WERI-Rb-1 (cell line): ENCODE measurements around the gene RFX4.

ENCODE experiments used
- DNase-seq: peaks from one replicate; pipeline ENCODE4 v3.0.0-alpha.2; 2020
- H3K27ac ChIP-seq: fragments of 250-450 bp; sonication (Bioruptor Pico); 2 replicates; pipeline ENCODE4 v1.5.1; 2020; ENCODE audit warnings: mild to moderate bottlenecking, moderate library complexity
- H3K27me3 ChIP-seq: fragments of 250-450 bp; sonication (Bioruptor Pico); 2 replicates; pipeline ENCODE4 v1.5.1; 2021; ENCODE audit warnings: mild to moderate bottlenecking, low read depth, moderate library complexity; ENCODE audit not compliant: insufficient read depth, severe bottlenecking
- H3K36me3 ChIP-seq: fragments of 250-450 bp; sonication (Bioruptor Pico); 2 replicates; pipeline ENCODE4 v1.5.1; 2020; ENCODE audit warnings: mild to moderate bottlenecking, moderate library complexity
- H3K4me3 ChIP-seq: 2 replicates; pipeline ENCODE4 v1.5.1; 2011; ENCODE audit warnings: low read depth, mild to moderate bottlenecking, control low read depth, low read length
- H3K9me3 ChIP-seq: fragments of 250-450 bp; sonication (Bioruptor Pico); 2 replicates; pipeline ENCODE4 v1.5.1; 2021; ENCODE audit warnings: mild to moderate bottlenecking, moderate library complexity; ENCODE audit not compliant: severe bottlenecking
- TF ChIP-seq, protein P1 (sequence below): IDR thresholded peaks from 2 replicates; pipeline ENCODE4 v1.5.1; 2011; ENCODE audit warnings: low read depth, mild to moderate bottlenecking, control low read depth, inconsistent platforms, low read length

RFX4 gene

DNA sequence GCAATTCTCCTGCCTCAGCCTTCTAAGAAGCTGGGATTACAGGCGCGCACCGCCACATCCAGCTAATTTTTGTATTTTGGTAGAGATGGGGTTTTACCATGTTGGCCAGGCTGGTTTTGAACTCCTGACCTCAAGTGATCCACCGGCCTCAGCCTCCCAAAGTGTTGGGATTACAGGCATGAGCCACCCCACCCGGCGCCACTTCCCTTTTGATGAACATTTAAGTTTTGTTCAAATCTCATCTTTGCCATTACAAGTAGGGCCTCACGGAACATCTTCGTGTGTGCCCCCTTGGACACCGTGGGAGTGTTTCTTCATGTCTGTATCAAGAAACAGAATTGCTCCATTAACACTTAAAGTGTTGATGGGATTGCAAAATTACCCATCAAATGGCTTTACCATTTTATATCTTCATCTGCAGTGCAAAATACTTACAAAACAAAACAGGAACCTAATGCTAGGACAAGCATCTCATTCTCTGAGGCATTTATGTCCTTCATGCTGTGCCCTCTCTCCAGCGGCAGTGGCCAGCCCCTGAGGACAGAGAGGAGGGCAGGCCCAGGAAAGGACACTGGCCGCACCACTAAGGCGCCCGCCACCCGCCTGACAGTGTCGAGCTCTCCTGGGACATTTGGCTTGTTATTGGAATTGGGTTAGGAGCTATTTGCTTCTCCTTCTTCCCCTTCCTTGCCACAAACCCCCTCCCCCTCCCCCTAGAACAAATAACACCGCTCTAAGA, 61.7 kb downstream of the RFX4 start:
- TF ChIP-seq, protein P1, sequence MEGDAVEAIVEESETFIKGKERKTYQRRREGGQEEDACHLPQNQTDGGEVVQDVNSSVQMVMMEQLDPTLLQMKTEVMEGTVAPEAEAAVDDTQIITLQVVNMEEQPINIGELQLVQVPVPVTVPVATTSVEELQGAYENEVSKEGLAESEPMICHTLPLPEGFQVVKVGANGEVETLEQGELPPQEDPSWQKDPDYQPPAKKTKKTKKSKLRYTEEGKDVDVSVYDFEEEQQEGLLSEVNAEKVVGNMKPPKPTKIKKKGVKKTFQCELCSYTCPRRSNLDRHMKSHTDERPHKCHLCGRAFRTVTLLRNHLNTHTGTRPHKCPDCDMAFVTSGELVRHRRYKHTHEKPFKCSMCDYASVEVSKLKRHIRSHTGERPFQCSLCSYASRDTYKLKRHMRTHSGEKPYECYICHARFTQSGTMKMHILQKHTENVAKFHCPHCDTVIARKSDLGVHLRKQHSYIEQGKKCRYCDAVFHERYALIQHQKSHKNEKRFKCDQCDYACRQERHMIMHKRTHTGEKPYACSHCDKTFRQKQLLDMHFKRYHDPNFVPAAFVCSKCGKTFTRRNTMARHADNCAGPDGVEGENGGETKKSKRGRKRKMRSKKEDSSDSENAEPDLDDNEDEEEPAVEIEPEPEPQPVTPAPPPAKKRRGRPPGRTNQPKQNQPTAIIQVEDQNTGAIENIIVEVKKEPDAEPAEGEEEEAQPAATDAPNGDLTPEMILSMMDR, result no peak
- Histone ChIP-seq H3K27ac (no peak overlapping the region), H3K9me3 (no peaks in the 10 kb centered on the region), H3K4me3 (no peak overlapping the region), H3K27me3 (peaks cover 42% of the 10 kb centered on the region), H3K36me3 (no peaks in the 10 kb centered on the region)
- no peak for DNase-seq

DNA sequence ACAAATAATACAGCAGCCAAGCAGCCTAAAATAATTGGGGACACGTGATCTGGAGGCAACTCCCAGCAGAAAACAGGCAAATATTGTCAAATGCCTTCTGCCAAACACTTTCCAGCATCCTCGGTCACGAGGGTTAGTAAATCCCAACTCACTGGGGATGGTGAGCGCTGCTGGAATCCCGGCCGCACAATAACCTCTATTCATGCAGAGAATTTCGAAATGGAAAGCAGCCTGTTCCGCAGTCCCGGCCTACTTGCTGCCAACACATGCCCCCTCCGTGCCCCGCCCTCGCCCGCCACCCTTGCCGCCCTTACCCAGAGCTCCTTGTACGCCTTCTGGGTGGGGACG, 62.2 kb downstream of the RFX4 start:
- Histone ChIP-seq H3K4me3 (no peak overlapping the region), H3K27me3 (peaks cover 38% of the 10 kb centered on the region), H3K36me3 (no peaks in the 10 kb centered on the region), H3K27ac (no peak overlapping the region), H3K9me3 (no peaks in the 10 kb centered on the region)
- no peak for DNase-seq
- TF ChIP-seq, protein P1, result no peak

DNA sequence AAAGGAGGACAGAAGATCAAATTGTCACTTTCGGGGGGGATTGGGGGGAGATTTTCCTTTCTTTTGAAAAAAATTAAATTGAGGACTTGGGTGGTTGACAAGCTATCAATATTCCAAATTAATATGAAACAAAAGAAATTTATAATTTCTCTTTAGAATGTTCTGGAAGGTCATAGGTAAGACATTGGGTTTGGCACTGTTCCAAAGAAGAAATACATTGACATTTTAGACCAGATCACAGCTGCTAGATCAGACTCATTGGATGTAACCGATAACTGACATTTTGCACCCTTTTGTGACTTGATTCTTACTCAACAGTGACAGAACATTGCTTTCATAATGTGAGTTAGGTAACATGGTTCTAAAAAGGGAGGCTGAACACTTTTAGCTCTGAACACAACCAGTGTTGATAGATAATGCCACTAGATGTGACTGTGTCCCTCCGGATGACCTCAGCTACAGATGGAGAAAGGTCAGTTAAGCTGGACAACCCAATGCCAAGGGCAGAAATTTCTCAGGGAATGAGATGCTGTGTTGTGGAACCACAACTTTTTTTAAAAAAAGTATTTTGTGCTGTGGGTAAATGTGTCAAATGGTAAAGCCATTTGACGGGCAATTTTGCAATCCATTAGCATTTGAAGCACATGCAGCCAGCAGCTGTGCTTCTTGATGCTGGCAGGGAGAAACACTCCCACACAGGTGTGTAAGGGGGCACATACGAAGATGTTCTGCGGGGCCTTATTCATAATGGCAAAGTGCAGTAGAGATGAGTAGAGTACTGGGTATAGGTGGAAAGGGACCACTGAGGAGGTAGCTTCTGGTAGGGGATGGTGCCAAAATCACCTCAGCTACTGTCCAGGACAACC, 62.9 kb downstream of the RFX4 start:
- TF ChIP-seq, protein P1, result no peak
- no peak for DNase-seq
- Histone ChIP-seq H3K4me3 (no peak overlapping the region), H3K27ac (no peak overlapping the region), H3K27me3 (peaks cover 40% of the 10 kb centered on the region), H3K9me3 (no peaks in the 10 kb centered on the region), H3K36me3 (no peaks in the 10 kb centered on the region)

DNA sequence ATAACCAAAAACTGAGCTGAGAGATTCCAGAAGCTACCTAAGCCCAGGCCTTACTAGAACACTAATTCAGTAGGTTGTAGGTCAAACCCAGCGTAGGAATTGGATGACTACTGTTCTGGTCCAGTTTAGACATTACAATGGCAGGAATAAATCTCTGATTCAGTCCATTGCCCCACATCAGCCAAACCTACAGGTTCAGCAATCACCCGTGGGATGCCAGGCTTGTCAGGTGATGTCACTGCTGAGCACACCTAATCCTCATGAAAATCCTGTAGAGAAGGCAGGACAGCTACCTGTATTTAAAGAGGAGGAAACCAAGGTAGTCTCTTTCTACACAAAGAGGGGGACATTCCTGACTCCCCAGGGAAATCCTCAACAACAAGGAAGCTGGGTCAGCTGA, 63.7 kb downstream of the RFX4 start:
- Histone ChIP-seq H3K4me3 (no peak overlapping the region), H3K9me3 (no peaks in the 10 kb centered on the region), H3K27me3 (peaks cover 45% of the 10 kb centered on the region), H3K27ac (no peak overlapping the region), H3K36me3 (no peaks in the 10 kb centered on the region)
- DNase-seq, result no peak
- TF ChIP-seq, protein P1, result no peak

DNA sequence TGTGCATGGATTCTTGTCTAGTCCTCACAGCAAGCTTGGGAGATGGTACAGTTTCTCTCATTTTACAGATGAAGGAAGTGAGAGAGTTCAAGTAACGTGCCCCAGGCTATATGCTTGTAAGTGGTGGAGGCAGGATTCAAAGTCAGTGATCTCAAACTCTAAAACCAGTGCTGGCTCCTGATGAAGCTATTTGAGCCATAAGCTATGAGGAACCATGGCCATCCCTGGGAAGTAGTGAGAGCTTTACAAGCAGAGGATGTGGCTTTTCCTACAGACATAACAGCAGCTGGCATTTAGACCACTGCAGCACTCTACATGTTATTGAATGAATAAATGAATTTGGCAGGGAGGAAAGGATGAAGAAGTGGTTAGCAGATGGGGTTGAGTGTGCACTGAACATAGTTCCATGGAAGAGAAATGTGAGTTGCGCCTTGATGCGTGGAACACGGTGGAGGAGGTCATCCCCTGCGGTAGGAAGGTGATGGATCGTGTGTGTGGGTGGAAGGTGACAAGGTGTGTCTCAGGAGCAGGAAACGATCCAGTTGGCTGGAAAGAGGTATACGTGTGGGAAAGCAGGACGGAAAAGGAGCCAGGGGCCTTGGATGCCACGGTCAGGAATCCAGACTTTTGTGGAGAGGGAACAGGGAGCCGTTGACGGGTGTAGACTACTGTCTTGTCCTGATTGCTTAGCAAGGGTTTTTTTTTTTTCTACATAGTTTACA, 65.2 kb downstream of the RFX4 start:
- H3K4me3 ChIP-seq, result no peak overlapping the region
- H3K36me3 ChIP-seq, result no peaks in the 10 kb centered on the region
- H3K9me3 ChIP-seq, result no peaks in the 10 kb centered on the region
- no peak overlapping the region for H3K27ac ChIP-seq
- TF ChIP-seq, protein P1, result no peak
- H3K27me3 ChIP-seq, result peaks cover 51% of the 10 kb centered on the region
- no peak for DNase-seq
